Measurements from ENCODE around the gene LRP1B.

DNA sequence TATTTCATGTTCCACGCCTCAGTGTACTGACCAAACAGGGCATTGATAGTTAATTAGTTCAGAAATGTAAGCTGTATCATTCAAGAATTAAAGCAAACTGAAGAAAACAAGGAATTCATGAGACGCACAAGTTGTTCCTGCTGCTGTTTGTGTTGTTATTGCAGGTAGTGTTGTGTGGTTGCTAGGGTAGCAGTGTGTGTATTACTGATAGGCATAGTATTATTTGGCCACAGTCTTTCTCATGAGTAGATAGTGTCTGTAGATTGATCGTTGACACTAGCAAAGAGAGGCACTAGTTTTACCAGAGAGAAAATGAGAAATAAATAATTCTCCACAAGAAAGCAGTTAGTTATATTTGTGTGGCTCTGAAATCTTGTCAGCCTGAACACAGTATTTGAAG is 548.6 kb downstream of the LRP1B start:
- TF ChIP-seq EZH2 (IDR thresholded peaks at IDR 0.05; ENCODE audit: borderline replicate concordance, low read length) (no peak), CTCF (IDR thresholded peaks at IDR 0.05; ENCODE audit: low read length) (no peak)
